ENCODE data around the gene ESR2. TPM values are rescaled to one million over a fixed set of nuclear protein-coding genes. Genes with fewer than 3 reads are reported as not detected.

Gene ESR2
- polyA plus RNA-seq, 3 donors = 0.04 TPM; not detected in 2

DNA sequence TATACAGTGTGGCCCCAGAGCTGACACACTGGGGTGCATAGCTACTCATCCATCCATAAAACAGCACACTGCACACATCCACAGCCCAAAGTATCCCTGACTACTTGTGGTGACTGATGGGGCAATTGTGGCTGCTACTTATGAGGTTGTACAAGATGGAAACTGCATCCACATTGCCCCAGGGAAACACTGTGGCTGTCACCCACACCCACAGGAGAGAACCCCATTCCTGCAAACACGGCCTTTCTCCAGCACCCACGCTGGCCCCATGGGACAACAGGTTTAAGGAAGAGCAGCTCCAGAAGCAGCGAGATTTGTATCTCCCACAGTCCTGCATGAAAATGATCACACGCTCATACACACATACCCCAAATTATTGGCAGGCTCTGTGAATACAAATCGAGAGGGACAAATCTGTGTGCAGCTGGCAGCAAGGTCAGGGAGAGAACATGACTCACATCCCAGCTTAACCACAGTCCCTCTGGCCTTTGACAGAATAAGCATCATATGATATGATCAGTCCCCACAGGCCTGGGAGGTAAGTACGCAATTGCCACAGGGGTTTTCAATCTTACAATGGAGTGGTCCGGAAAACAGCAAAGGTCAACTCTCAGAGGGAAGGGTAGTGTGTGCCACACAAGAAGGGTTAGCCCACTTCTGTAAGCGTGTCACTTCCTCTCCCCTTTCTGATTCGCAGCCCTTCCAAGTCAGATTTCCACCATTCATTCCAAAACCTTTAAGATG is 61.9 kb downstream of the ESR2 start:
- no peaks in the 10 kb centered on the region for H3K27me3 ChIP-seq (ENCODE audit: control insufficient read depth in 2 of 2, insufficient read depth in 2 of 2, low read length in 2 of 2)
- Mint-ChIP-seq H3K9me3 (no peaks in the 10 kb centered on the region), H3K27ac (no peak overlapping the region), H3K36me3 (no peaks in the 10 kb centered on the region), H3K4me3 (no peak overlapping the region), H3K27me3 (ENCODE audit: low read depth in 3 of 3) (peaks cover 0 to 4% (median 2%) of the 10 kb centered on the region in 3 donors), H3K4me1 (no peaks in the 10 kb centered on the region)
- no peaks in the 10 kb centered on the region for H3K4me1 ChIP-seq (ENCODE audit: control insufficient read depth in 1 of 2, insufficient read depth in 2 of 2, low read length in 2 of 2)
- H3K27ac ChIP-seq (ENCODE audit: low read depth in 1 of 2, low read length in 2 of 2) = no peak overlapping the region
- no peak overlapping the region for H3K4me3 ChIP-seq (replicated peaks in 1 of 3; ENCODE audit: low read depth in 2 of 3, low read length in 3 of 3)
- no peak overlapping the region for H3K4me2 ChIP-seq (replicated peaks; ENCODE audit: extremely low read depth, low read length, poor library complexity, severe bottlenecking)
- H3K9me3 ChIP-seq (replicated peaks in 1 of 2; ENCODE audit: control insufficient read depth in 1 of 2, insufficient read depth in 1 of 2, low read length in 2 of 2) = no peaks in the 10 kb centered on the region
- H2AFZ ChIP-seq (ENCODE audit: insufficient read depth, low read depth, low read length, poor library complexity, severe bottlenecking) = no peak overlapping the region
- no peak overlapping the region for H3K9ac ChIP-seq (ENCODE audit: insufficient read depth, low read length, poor library complexity, severe bottlenecking)
- intact Hi-C loops (cut with micrococcal nuclease) = no loop called here
- H3K79me2 ChIP-seq (ENCODE audit: insufficient read depth, low read length) = no peaks in the 10 kb centered on the region
- TF ChIP-seq CTCF (IDR thresholded peaks at IDR 0.05) = no peak
- WGBS (ENCODE audit: insufficient coverage) = 72% methylated on average over 5 of the region's 9 CpGs
- H4K20me1 ChIP-seq (ENCODE audit: insufficient read depth, low read length) = no peaks in the 10 kb centered on the region
- no peaks in the 10 kb centered on the region for H3K36me3 ChIP-seq (replicated peaks in 1 of 2; ENCODE audit: control insufficient read depth in 1 of 2, insufficient read depth in 2 of 2, low read length in 2 of 2)
- DNase-seq = no peak

DNA sequence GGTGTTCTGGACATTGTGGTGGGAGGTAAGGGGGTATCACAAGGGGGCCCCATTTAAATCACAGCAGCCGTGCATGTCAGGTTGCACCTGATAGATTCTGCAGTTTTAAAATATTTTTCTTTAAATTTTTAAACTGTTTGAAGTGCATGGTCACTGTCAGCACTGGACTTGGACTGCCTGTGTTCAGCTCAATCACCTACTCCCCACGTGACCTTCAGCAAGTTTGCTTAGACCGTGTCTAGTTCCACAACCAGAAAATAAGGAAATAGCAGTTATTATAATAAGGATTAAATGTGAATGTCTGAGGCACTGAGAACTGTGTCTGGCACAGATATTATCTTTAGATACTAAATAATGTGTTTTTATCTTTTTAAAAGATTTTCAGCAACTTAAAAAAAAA is 64.7 kb downstream of the ESR2 start:
- Histone ChIP-seq H3K79me2 (ENCODE audit: insufficient read depth, low read length) (no peaks in the 10 kb centered on the region), H3K27ac (ENCODE audit: low read depth in 1 of 2, low read length in 2 of 2) (no peak overlapping the region), H3K36me3 (replicated peaks in 1 of 2; ENCODE audit: control insufficient read depth in 1 of 2, insufficient read depth in 2 of 2, low read length in 2 of 2) (no peaks in the 10 kb centered on the region), H3K4me1 (ENCODE audit: control insufficient read depth in 1 of 2, insufficient read depth in 2 of 2, low read length in 2 of 2) (no peaks in the 10 kb centered on the region), H4K20me1 (ENCODE audit: insufficient read depth, low read length) (no peaks in the 10 kb centered on the region), H3K9ac (ENCODE audit: insufficient read depth, low read length, poor library complexity, severe bottlenecking) (no peak overlapping the region), H2AFZ (ENCODE audit: insufficient read depth, low read depth, low read length, poor library complexity, severe bottlenecking) (no peak overlapping the region), H3K27me3 (ENCODE audit: control insufficient read depth in 2 of 2, insufficient read depth in 2 of 2, low read length in 2 of 2) (no peaks in the 10 kb centered on the region), H3K4me2 (replicated peaks; ENCODE audit: extremely low read depth, low read length, poor library complexity, severe bottlenecking) (no peak overlapping the region), H3K9me3 (replicated peaks in 1 of 2; ENCODE audit: control insufficient read depth in 1 of 2, insufficient read depth in 1 of 2, low read length in 2 of 2) (no peaks in the 10 kb centered on the region), H3K4me3 (replicated peaks in 1 of 3; ENCODE audit: low read depth in 2 of 3, low read length in 3 of 3) (no peak overlapping the region)
- Mint-ChIP-seq H3K4me3 (no peak overlapping the region), H3K27ac (no peak overlapping the region), H3K36me3 (no peaks in the 10 kb centered on the region), H3K27me3 (ENCODE audit: low read depth in 3 of 3) (peaks cover 0 to 8% (median 2%) of the 10 kb centered on the region in 3 donors), H3K9me3 (no peaks in the 10 kb centered on the region), H3K4me1 (no peaks in the 10 kb centered on the region)
- DNase-seq = no peak
- intact Hi-C loops (cut with micrococcal nuclease) = no loop called here
- TF ChIP-seq CTCF (IDR thresholded peaks at IDR 0.05) = no peak
- no CpG with 5 or more reads among the region's 3 CpGs for WGBS (ENCODE audit: insufficient coverage)

All from CD14-positive monocyte (primary cell).